ENCODE data around the gene HOXC10.
A peak's percentile ranks its signal among the peaks of the same experiment; 100 is the strongest.

GRCh38 chr12:54032627-54033100 lies 47.7 kb downstream of the HOXC10 start, which contains the start of gene HOXC5:
- TF ChIP-seq POLR2AphosphoS5 (IDR thresholded peaks at IDR 0.05; ENCODE audit: low read depth) (no peak), CTCF (IDR thresholded peaks at IDR 0.05; ENCODE audit: insufficient read depth, low read length) (peak; percentile 73), GABPA (IDR thresholded peaks at IDR 0.05; ENCODE audit: low read depth) (no peak), REST (IDR thresholded peaks at IDR 0.05; ENCODE audit: insufficient replicate concordance, low read depth) (no peak)
